Epithelial cell of esophagus (primary cell): ENCODE data around the gene VASN.

Experiments used
- DNase-seq: peaks from one replicate; pipeline ENCODE4 v3.0.0; 2010; ENCODE audit warnings: low read depth
- H3K4me3 ChIP-seq: 2 replicates; pipeline ENCODE4 v1.5.1; 2011; ENCODE audit warnings: mild to moderate bottlenecking, low read length, control low read depth
- CTCF ChIP-seq: IDR thresholded peaks from 2 replicates; pipeline ENCODE4 v1.5.1; 2011; ENCODE audit warnings: low read depth, mild to moderate bottlenecking, low read length, control low read depth, inconsistent platforms; ENCODE audit not compliant: insufficient read depth; ENCODE audit errors: missing control alignments

The VASN gene

GRCh38 chr16:4369007-4369733 lies 2.5 kb upstream of the VASN start:
- peak; percentile 81 for DNase-seq
- no peak for TF ChIP-seq CTCF
- no peak overlapping the region for H3K4me3 ChIP-seq

DNA sequence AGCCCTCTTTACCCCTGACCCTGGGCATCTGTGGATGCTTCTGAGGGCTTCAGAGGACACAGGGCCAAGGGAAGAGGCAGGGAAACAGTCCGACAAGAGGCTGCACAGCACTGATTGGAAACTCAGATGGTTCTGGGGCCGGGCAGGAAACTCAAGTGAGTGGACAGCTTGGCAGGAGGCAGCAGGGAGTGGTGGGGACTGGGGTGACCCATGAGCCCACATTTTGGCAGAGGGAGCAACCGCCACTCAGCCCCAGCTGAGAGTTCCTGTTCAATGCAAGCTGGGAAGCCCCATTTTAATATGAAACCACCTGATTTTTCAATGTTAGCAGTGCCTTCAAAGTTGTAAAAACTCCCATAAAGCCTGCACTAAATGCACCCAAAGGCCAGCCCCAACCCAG lies 1.5 kb upstream of the VASN start:
- no peak for DNase-seq
- TF ChIP-seq CTCF, result no peak
- no peak overlapping the region for H3K4me3 ChIP-seq

- DNase-seq, result no peak
- no peak for TF ChIP-seq CTCF
Measured at GRCh38 chr16:4370570-4371356, 885 bp upstream of the VASN start.

GRCh38 chr16:4372001-4372577 lies 441 bp downstream of the VASN start:
- DNase-seq, result peak; percentile 40
- H3K4me3 ChIP-seq, result peak overlapping the region; percentile 60
- no peak for TF ChIP-seq CTCF

More at GRCh38 chr16:4370570-4371356, 885 bp upstream of the VASN start:
- H3K4me3 ChIP-seq, result no peak overlapping the region

DNA sequence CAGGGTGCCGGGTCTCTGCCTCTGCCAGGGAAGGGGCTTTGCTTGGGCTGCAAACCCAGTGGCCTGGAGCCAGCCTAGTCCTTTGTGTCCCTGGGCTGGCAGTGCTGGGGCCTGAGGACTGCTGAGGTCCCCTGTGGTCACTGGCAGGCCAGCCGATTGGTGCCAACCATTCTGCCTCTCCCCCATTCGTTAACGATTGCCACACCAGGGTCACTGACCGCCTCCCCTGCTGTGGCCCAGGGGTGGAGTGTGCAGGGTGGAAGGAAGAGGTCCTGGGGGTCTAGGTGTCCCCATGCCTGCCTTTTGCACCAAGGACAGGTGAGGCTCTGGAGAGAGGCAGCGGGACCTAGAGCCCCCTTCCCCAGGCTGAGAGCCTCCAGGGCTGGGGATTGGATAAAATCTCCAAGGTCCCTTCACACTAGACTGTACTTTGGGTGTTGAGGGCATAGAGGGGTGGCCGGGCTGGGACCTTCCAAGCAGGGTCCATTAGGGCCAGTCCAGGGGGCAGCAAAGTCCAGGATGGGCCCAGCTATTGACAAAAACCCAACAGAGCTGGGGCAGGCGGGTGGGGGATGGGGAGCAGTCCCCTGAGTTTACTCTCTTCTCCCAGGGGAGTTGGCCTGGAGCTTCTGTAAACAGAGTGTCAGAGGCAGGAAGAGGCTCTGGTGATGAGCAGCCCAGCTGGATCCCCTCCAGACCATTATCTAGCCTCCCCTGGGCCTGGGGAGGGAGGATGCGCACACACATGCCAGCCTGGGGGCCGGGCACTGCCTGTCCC lies 1.1 kb downstream of the VASN start:
- peak; percentile 46 for DNase-seq
- peak overlapping the region; percentile 60 for H3K4me3 ChIP-seq
- no peak for TF ChIP-seq CTCF

DNA sequence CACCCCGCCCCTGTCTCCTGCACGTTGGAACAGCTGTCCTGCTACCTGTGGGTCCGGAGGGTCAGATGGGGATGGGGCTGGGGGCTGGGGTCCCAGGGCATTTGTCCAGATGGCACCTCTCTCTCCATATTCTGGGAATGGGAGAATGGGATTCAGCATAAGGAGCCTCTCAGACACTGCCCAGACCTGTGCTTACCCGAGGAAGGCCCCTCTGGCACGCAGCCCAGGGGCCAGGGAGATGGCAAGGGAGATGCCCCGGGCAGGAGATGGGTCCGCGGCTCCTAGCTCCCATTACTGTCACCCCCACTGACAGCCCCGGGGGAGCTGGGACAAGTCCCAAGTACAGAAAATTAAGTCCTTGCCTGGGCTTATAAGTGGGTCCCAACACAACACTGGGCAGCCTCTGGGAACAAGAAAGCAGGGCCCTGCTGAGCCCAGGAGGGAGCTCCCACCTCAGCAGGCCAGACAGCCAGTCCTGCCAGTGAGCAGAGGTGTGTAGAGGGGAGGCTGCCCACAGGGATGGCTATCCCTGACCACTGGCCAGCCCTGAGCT lies 1.8 kb downstream of the VASN start:
- peak; percentile 45 for DNase-seq

More for the DNA sequence above, 1.8 kb downstream of the VASN start:
- TF ChIP-seq CTCF, result no peak
- H3K4me3 ChIP-seq, result peak overlapping the region; percentile 60
